ENCODE data around the gene SCARB1.
A peak's percentile ranks its signal among the peaks of the same experiment; 100 is the strongest.

SCARB1 gene

DNA sequence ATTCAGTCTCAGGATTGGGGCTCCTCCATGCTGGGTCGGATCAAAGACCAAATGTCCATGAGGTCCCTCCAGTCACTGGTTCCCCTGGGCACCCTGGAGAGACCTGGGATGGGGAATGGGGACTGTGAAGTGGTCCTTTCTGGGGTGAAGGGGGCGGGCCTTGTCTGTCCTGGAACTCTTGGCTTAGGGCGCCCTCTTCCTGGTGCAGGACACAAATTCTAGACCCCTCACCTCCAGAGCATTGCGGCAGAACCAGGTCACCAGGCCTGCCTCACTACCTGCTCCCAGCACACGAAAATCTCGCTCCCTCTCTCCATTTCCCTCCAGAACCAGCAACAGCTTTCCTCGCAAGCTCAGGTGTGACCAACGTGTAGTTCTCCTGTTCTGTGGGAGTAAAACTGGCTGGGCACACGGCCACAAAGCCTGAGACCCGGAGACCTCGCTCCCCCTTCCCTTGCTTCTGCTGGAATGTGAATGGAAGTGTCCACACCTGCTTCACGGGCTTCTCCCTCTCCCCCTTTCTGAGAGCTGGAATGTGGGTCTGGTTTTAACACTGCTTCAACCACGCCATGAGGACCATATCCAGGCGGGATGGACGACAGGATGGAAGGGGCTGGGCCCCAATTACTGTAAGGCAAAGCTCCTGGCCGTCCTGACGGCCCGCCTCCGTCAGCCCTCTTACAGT, 112.7 kb downstream of the SCARB1 start:
- TF ChIP-seq, protein P1, sequence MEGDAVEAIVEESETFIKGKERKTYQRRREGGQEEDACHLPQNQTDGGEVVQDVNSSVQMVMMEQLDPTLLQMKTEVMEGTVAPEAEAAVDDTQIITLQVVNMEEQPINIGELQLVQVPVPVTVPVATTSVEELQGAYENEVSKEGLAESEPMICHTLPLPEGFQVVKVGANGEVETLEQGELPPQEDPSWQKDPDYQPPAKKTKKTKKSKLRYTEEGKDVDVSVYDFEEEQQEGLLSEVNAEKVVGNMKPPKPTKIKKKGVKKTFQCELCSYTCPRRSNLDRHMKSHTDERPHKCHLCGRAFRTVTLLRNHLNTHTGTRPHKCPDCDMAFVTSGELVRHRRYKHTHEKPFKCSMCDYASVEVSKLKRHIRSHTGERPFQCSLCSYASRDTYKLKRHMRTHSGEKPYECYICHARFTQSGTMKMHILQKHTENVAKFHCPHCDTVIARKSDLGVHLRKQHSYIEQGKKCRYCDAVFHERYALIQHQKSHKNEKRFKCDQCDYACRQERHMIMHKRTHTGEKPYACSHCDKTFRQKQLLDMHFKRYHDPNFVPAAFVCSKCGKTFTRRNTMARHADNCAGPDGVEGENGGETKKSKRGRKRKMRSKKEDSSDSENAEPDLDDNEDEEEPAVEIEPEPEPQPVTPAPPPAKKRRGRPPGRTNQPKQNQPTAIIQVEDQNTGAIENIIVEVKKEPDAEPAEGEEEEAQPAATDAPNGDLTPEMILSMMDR (IDR thresholded peaks at IDR 0.05; ENCODE audit: control insufficient read depth, insufficient read depth, low read depth, low read length, missing control alignments) = no peak
- DNase-seq (ENCODE audit: low read depth) = no peak
- H3K4me3 ChIP-seq (ENCODE audit: control insufficient read depth, low read depth, low read length) = no peak overlapping the region

DNA sequence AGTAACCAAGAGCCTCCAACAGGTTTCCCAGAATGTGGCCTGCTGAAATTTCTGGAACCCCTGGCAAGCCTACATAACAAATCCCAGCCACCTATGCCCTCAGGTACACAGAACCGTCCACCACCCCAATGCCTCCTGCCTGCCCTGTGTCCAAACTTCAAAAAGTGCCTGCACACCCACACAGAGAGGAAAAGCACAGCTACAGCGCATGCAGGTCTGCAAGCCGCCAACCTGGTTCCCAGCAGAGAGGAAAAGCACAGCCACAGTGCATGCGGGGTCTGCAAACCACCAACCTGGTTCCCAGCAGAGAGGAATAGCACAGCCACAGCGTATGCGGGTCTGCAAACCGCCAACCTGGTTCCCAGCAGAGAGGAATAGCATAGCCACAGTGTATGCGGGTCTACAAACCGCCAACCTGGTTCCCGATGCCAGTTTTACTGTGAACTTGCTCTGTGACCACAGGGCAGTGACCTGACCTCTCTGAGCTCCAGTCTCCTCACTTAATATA, 113.5 kb downstream of the SCARB1 start:
- no peak overlapping the region for H3K4me3 ChIP-seq (ENCODE audit: control insufficient read depth, low read depth, low read length)
- TF ChIP-seq, protein P1 (IDR thresholded peaks at IDR 0.05; ENCODE audit: control insufficient read depth, insufficient read depth, low read depth, low read length, missing control alignments) = no peak

DNA sequence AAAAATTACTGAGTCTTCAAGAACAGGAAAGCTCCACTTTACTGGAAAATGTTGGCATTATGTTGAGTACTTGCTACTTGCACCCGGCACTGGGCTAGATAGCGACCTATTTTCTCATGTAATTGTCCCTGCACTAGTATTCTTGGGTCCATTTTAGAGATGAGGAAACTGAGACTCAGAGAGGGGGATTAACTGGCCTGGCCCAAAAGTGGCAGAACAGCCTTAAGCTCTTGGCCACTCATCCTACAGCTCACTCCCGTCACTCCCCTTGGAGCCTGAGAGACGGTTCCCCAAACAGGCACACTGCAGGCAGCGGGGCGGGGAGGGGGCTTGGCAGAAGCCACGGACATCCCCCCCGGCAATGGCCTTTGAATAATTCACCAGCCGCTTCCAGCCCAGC, 113.9 kb downstream of the SCARB1 start:
- DNase-seq (ENCODE audit: low read depth) = no peak
- TF ChIP-seq, protein P1 (IDR thresholded peaks at IDR 0.05; ENCODE audit: control insufficient read depth, insufficient read depth, low read depth, low read length, missing control alignments) = no peak
- H3K4me3 ChIP-seq (ENCODE audit: control insufficient read depth, low read depth, low read length) = no peak overlapping the region

More for the DNA sequence above, 113.5 kb downstream of the SCARB1 start:
- DNase-seq (ENCODE audit: low read depth) = no peak

DNA sequence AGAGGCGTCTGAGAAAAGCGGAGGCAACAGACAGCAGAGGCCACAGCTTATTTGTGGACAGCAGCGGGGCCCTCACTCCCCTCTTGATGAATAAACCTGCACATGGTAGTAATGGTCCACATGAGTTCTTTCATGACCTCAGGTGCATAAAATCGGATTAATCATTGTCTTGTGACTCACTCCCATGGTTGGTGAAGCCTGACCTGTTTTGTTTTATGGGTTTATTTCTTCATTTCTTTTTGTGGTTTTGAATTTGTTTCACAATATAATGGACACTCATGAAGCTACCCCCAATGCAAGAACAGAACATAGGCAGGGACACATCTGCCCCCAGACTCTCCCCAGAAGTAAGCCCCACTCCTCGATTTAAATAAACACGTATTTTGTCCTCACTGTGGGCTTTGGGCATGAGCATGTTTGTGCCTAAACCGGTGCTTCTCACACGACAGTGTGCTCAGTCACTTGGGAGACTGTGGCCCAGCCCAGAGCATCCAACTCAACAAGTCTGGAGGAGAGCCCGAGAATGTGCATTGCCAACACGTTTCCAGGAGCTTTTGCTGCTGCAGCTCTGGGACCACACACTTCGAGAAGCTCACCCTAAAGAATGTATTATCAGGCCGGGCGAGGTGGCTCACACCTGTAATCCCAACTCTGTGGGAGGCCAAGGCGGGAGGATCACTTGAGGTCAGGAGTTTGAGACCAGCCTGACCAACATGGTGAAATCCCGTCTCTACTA, 116.1 kb downstream of the SCARB1 start:
- TF ChIP-seq, protein P1 (IDR thresholded peaks at IDR 0.05; ENCODE audit: control insufficient read depth, insufficient read depth, low read depth, low read length, missing control alignments) = no peak
- peak; percentile 93 for DNase-seq (ENCODE audit: low read depth)
- no peak overlapping the region for H3K4me3 ChIP-seq (ENCODE audit: control insufficient read depth, low read depth, low read length)

DNA sequence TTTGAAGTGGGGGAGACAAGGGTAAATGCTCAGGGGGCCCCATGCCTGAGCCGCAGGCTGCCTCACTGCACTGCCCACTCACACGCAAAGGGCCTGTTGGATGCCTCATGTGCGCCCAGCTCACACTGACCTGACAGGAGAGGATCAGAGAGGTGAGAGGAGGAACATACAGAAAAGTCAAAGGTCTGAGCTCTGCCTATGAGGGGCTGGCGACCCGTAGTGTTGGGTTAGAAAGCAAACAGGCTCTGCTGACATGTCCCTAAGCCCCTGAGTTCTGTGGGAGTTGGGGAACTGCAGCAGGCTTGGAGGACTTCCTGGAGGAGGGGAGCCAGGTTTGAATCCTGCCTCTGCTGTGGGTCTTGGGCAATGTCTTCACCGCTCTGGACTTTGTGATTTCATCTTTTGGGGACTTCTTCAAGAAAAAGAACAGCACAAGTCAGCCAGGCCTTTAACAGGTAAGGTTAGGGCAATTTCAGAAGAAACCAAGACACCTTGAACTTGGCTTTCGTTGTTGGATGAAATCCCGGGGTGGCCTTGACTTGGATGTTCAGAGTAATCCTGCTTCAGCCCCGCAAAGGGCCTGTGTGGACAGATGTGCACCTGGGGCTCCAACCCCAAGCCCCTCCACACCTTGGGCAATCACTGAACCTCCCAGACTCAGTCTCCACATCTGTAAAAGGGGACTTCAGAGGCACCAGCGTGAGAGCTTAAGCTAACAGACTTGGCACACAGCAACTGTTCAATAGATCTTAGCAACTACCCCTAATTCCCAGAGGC, 116.8 kb downstream of the SCARB1 start:
- no peak for DNase-seq (ENCODE audit: low read depth)
- TF ChIP-seq, protein P1 (IDR thresholded peaks at IDR 0.05; ENCODE audit: control insufficient read depth, insufficient read depth, low read depth, low read length, missing control alignments) = no peak
- H3K4me3 ChIP-seq (ENCODE audit: control insufficient read depth, low read depth, low read length) = no peak overlapping the region

DNA sequence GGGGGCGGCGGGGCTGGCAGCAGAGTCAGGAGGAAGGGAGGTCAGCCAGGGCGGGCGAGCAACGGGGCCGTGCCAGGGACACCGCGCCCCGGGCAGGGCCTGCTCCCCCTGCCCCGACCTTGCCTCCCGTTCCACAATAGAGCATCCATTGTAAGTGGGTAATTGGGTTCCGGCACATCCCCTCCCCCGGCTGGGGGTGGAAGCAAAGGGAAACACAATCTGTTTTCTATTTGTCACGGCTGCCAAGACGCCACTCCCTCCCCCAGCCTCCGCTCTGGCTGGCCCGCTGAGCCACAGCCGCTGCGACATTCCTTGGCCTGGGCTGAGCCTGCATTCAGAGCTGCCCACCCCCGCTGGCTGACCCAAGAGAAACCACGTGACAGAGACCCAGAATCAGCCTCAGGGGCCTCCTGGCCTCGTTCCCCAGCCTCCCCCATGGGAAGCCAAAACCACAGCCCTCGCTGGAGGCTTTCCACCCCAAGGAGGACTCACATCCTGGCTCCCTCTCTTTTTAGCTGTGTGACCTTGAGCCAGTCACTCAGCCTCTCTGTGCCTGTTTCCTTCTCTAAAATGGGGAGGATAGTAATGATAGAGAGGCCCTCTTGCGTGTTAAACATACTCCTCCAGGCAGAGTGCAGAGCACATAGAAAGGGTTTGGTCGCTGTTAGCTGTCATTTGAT, 117.6 kb downstream of the SCARB1 start:
- peak; percentile 66 for DNase-seq (ENCODE audit: low read depth)
- TF ChIP-seq, protein P1 (IDR thresholded peaks at IDR 0.05; ENCODE audit: control insufficient read depth, insufficient read depth, low read depth, low read length, missing control alignments) = no peak
- H3K4me3 ChIP-seq (ENCODE audit: control insufficient read depth, low read depth, low read length) = no peak overlapping the region
